SH-SY5Y (cell line): ENCODE results near the gene USP24.

Source experiments
- GATA2 ChIP-seq: IDR thresholded peaks from 2 replicates; pipeline ENCODE4 v1.6.1; 2011; ENCODE audit warnings: mild to moderate bottlenecking, low read depth, low read length
- GATA3 ChIP-seq: IDR thresholded peaks from 2 replicates; pipeline ENCODE4 v1.6.1; 2011; ENCODE audit warnings: low read depth, mild to moderate bottlenecking, low read length, moderate library complexity

Gene USP24

GRCh38 chr1:55164906-55165305, 50.3 kb downstream of the USP24 start:
- TF ChIP-seq GATA2 (no peak), GATA3 (no peak)

GRCh38 chr1:55159571-55159970, 55.6 kb downstream of the USP24 start:
- TF ChIP-seq GATA3 (no peak), GATA2 (no peak)

- no peak for TF ChIP-seq GATA2
- no peak for TF ChIP-seq GATA3
Observed at GRCh38 chr1:55156608-55157007, 58.6 kb downstream of the USP24 start.

- TF ChIP-seq GATA3 = no peak
- no peak for TF ChIP-seq GATA2
Observed at GRCh38 chr1:55156093-55156492, 59.1 kb downstream of the USP24 start.

GRCh38 chr1:55155522-55155921, 59.6 kb downstream of the USP24 start:
- TF ChIP-seq GATA3 = no peak
- no peak for TF ChIP-seq GATA2

- TF ChIP-seq GATA2 (no peak), GATA3 (no peak)
Observed at GRCh38 chr1:55154616-55155015, 60.5 kb downstream of the USP24 start.

GRCh38 chr1:55153031-55153430, 62.1 kb downstream of the USP24 start:
- no peak for TF ChIP-seq GATA2
- TF ChIP-seq GATA3 = no peak

- TF ChIP-seq GATA3 (no peak), GATA2 (no peak)
Observed at GRCh38 chr1:55150880-55151588, 64.1 kb downstream of the USP24 start.

- TF ChIP-seq GATA3 = no peak
- no peak for TF ChIP-seq GATA2
Observed at GRCh38 chr1:55148676-55149075, 66.5 kb downstream of the USP24 start.

- no peak for TF ChIP-seq GATA3
- TF ChIP-seq GATA2 = no peak
Observed at GRCh38 chr1:55147524-55147923, 67.6 kb downstream of the USP24 start.

GRCh38 chr1:55146781-55147180, 68.4 kb downstream of the USP24 start:
- no peak for TF ChIP-seq GATA2
- no peak for TF ChIP-seq GATA3

GRCh38 chr1:55144886-55145285, 70.3 kb downstream of the USP24 start:
- TF ChIP-seq GATA2 (no peak), GATA3 (no peak)

- no peak for TF ChIP-seq GATA3
- TF ChIP-seq GATA2 = no peak
Observed at GRCh38 chr1:55143684-55144083, 71.5 kb downstream of the USP24 start.

GRCh38 chr1:55141295-55141893, 73.8 kb downstream of the USP24 start:
- TF ChIP-seq GATA2 (no peak), GATA3 (no peak)

- TF ChIP-seq GATA2 = no peak
- no peak for TF ChIP-seq GATA3
Observed at GRCh38 chr1:55140546-55140983, 74.6 kb downstream of the USP24 start.

- no peak for TF ChIP-seq GATA2
- no peak for TF ChIP-seq GATA3
Observed at GRCh38 chr1:55140137-55140536, 75.0 kb downstream of the USP24 start.
